Epidermal melanocyte (primary cell): Measurements from ENCODE around the gene KRTAP5-6.

ENCODE experiments used
- DNase-seq: peaks from one replicate; pipeline ENCODE4 v3.0.0; 2011; ENCODE audit warnings: low spot score; ENCODE audit not compliant: insufficient read length

KRTAP5-6 gene

GRCh38 chr11:1696608-1697570 lies at the start of gene KRTAP5-6:
Gene KRTAP5-6, plus strand, starts transcription at chr11:1697195. Its CDS starts 51 bp downstream, at chr11:1697246.
- DNase-seq: no peak

- no peak for DNase-seq
Measured at GRCh38 chr11:1647901-1648652, 48.9 kb upstream of the KRTAP5-6 start.

GRCh38 chr11:1648653-1649420 lies 48.2 kb upstream of the KRTAP5-6 start:
- no peak for DNase-seq

GRCh38 chr11:1650034-1650917 lies 46.7 kb upstream of the KRTAP5-6 start:
- no peak for DNase-seq

- no peak for DNase-seq
Measured at GRCh38 chr11:1650918-1651262, 46.1 kb upstream of the KRTAP5-6 start.

- DNase-seq: no peak
Measured at GRCh38 chr11:1651411-1651980, 45.5 kb upstream of the KRTAP5-6 start.

GRCh38 chr11:1652026-1652425 lies 45.0 kb upstream of the KRTAP5-6 start:
- no peak for DNase-seq

GRCh38 chr11:1652442-1652770 lies 44.6 kb upstream of the KRTAP5-6 start:
- no peak for DNase-seq

- peak; percentile 91 for DNase-seq
Measured at GRCh38 chr11:1652771-1653540, 44.0 kb upstream of the KRTAP5-6 start.

GRCh38 chr11:1653541-1654387 lies 43.2 kb upstream of the KRTAP5-6 start:
- no peak for DNase-seq

GRCh38 chr11:1654388-1655167 lies 42.4 kb upstream of the KRTAP5-6 start:
- DNase-seq: no peak

- no peak for DNase-seq
Measured at GRCh38 chr11:1655168-1656060, 41.6 kb upstream of the KRTAP5-6 start.

GRCh38 chr11:1656061-1656441 lies 40.9 kb upstream of the KRTAP5-6 start:
- DNase-seq: no peak

- no peak for DNase-seq
Measured at GRCh38 chr11:1656670-1657069, 40.3 kb upstream of the KRTAP5-6 start.

- no peak for DNase-seq
Measured at GRCh38 chr11:1659506-1659905, 37.5 kb upstream of the KRTAP5-6 start.

- DNase-seq: no peak
Measured at GRCh38 chr11:1660111-1660867, 36.7 kb upstream of the KRTAP5-6 start.
